Ovary (tissue), 9 donors: ENCODE measurements around the gene TTLL12. TPM values are rescaled to one million over a fixed set of nuclear protein-coding genes. Genes with fewer than 3 reads are reported as not detected.

Experiments
- DNase-seq, 5 donors: peaks; one replicate each; pipeline ENCODE4 v3.0.0-alpha.2; 2019 to 2020
- H3K27ac ChIP-seq, 2 donors: fragments of 200-600 bp; one replicate each; pipeline versions ENCODE4 v1.5.1 to v1.8.0; 2019 to 2022
- H3K27me3 ChIP-seq: fragments of 200-600 bp; one replicate; pipeline ENCODE4 v1.8.0; 2022
- H3K36me3 ChIP-seq: fragments of 200-600 bp; sonication (generic); one replicate; pipeline ENCODE4 v1.5.1; 2019
- H3K4me1 ChIP-seq: one replicate; pipeline ENCODE4 v1.8.1; 2013; ENCODE audit warnings: mild to moderate bottlenecking, moderate library complexity; ENCODE audit not compliant: insufficient read depth
- H3K4me3 ChIP-seq: fragments of 200-600 bp; sonication (generic); one replicate; pipeline ENCODE4 v1.5.1; 2017
- H3K9me3 ChIP-seq, 2 donors: fragments of 200-600 bp in 1 of 2; sonication (generic) in 1 of 2; one replicate each; pipeline versions ENCODE4 v1.5.1 to v1.8.1; 2013 to 2019; ENCODE audit warnings: mild to moderate bottlenecking in 1 of 2, moderate library complexity in 1 of 2
- EP300 ChIP-seq: sonication (generic); formaldehyde crosslinking; IDR thresholded peaks from one replicate; pipeline ENCODE4 v1.6.1; 2017; ENCODE audit warnings: antibody characterized with exemption
- POLR2A ChIP-seq: fragments of 450-650 bp; IDR thresholded peaks from one replicate; pipeline ENCODE4 v1.6.1; 2017; ENCODE audit warnings: antibody characterized with exemption, mild to moderate bottlenecking, moderate library complexity
- WGBS, 3 donors: extraction: QIAGEN DNeasy Blood & Tissue Kit in 1 of 3; methylation state at CpG; one replicate each; pipeline versions ENCODE4 v1.1.5 to v1.1.7; 2013 to 2017; 5-methylcytosine and 5-hydroxymethylcytosine counted together
- intact Hi-C, 4 donors: fragments of 100-400 bp; cut with DNase I; formaldehyde crosslinking; loops; one replicate each; pipeline versions ENCODE4 v1.11.0 to v1.15.1; 2022 to 2023
- polyA plus RNA-seq, 2 donors: library from polyadenylated mRNA; stranded (reverse); fragments of 200-250 nt in 1 of 2; fragments of 350-450 nt in 1 of 2; fragmentation: Illumina TruSeq in 1 of 2; extraction: RNeasy Lipid Tissue Mini Kit (QIAGEN cat#74804) in 1 of 2; gene quantifications; one replicate each; pipeline ENCODE4 v1.2.3, GENCODE V29; 2013 to 2014
- total RNA-seq, 7 donors: library from RNA; depleted of rRNA in 2 of 7; stranded (reverse); fragments of >200 nt in 2 of 7; fragmentation: NEBNext Ultra II Directional in 3 of 7; extraction: Animal tissue kit (Norgen Biotek cat#: 25700) in 3 of 7; gene quantifications; one replicate each; pipeline versions ENCODE4 v1.1.0 to v1.2.4, GENCODE V29; 2016 to 2023
- TF ChIP-seq, protein P1 (sequence below), 3 donors: fragments of 450-650 bp in 2 of 3; fragments of 200-600 bp in 1 of 3; IDR thresholded peaks; one replicate each; pipeline versions ENCODE4 v1.5.1 to v1.8.0; 2016 to 2022; ENCODE audit warnings: antibody characterized with exemption in 3 of 3, mild to moderate bottlenecking in 1 of 3
- donor health status: DM: no; HTN: no; CAD: no; lungs with moderate emphysema.
- donor health status: DM: no; HTN: no; CAD: no.
- donor health status: Bipolar disorder and iron deficiency.
- donor health status: DM: yes; HTN: yes; CAD: no.
- donor health status: DM: no; HTN: no; CAD: no.
- donor health status: DM: yes; HTN: yes; CAD: no.

TTLL12 gene
- total and polyA plus RNA-seq, 9 donors, result 5.8 to 68.4 (median 41.1) TPM

DNA sequence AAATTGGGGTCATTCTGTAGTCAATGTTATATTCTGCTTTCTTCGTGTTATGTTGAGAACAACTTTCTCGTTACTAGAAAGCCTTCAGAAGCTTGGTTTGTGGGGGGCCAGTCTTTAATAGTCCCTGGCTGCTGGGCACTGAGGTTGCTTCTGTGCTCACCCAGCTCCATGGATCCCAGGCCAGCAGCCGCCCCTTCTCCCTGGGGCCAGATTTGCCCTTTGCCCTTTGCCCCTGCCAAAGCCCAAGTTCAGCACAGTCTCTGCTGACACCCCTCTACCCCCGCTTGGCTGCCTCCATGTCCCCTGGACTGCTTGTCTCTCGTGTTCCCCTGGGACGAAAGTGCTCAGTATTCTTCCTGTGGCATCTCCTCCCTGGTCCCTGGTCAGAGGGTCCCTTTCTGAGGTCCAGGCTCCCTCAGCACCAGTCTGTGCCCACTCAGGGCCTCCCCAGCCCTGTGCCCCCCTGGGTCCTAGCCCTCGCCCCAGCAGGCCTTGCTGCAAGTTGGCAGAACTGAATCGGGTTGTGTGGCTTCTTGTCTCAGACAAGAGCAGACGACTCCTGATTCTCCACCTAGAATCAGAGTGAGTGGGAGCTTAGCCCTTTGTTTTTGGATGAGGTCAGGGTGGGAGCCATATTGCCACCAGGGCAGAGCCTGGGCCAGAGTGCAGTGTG is 28.9 kb downstream of the TTLL12 start:
- H3K4me3 ChIP-seq, result no peak overlapping the region
- no peak overlapping the region for H3K27ac ChIP-seq
- H3K9me3 ChIP-seq, result no peaks in the 10 kb centered on the region
- intact Hi-C loops, result no loop called here
- no peak for TF ChIP-seq POLR2A
- TF ChIP-seq, protein P1, sequence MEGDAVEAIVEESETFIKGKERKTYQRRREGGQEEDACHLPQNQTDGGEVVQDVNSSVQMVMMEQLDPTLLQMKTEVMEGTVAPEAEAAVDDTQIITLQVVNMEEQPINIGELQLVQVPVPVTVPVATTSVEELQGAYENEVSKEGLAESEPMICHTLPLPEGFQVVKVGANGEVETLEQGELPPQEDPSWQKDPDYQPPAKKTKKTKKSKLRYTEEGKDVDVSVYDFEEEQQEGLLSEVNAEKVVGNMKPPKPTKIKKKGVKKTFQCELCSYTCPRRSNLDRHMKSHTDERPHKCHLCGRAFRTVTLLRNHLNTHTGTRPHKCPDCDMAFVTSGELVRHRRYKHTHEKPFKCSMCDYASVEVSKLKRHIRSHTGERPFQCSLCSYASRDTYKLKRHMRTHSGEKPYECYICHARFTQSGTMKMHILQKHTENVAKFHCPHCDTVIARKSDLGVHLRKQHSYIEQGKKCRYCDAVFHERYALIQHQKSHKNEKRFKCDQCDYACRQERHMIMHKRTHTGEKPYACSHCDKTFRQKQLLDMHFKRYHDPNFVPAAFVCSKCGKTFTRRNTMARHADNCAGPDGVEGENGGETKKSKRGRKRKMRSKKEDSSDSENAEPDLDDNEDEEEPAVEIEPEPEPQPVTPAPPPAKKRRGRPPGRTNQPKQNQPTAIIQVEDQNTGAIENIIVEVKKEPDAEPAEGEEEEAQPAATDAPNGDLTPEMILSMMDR (IDR thresholded peaks at IDR 0.05), result no peak
- no peak for TF ChIP-seq EP300
- no peaks in the 10 kb centered on the region for H3K36me3 ChIP-seq
- peaks cover 2% of the 10 kb centered on the region for H3K4me1 ChIP-seq
- DNase-seq, result no peak
- WGBS, 3 donors, result 79 to 87% (median 80%) methylated on average over 9 of the region's 9 CpGs
- no peaks in the 10 kb centered on the region for H3K27me3 ChIP-seq

DNA sequence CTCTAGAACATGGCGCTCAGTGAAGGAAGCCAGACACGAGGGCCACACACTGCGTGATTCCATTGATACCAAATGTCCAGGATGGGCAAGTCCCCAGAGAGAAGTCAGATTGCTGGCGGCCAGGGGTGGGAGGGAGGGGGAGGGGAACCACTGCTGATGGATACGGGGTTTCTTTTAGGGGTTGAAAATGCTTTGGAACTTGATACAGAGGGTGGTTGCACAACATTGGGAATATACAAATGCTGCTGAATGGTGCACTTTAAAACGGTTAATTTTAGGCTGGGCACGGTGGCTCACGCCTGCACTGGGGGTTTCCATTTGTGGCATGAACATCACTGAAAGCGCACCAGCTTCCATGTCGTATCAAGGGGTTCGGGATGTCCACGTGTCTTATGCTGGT is 30.5 kb downstream of the TTLL12 start:
- no peaks in the 10 kb centered on the region for H3K9me3 ChIP-seq
- H3K36me3 ChIP-seq, result no peaks in the 10 kb centered on the region
- no peaks in the 10 kb centered on the region for H3K27me3 ChIP-seq
- no peak overlapping the region for H3K4me3 ChIP-seq
- no peak overlapping the region for H3K27ac ChIP-seq
- H3K4me1 ChIP-seq, result peaks cover 6% of the 10 kb centered on the region
- intact Hi-C loops, result no loop called here
- DNase-seq, result no peak
- WGBS, 3 donors, result 85 to 89% (median 88%) methylated on average over 12 of the region's 12 CpGs
- TF ChIP-seq POLR2A, result no peak
- TF ChIP-seq, protein P1 (IDR thresholded peaks at IDR 0.05), result no peak
- TF ChIP-seq EP300, result no peak

DNA sequence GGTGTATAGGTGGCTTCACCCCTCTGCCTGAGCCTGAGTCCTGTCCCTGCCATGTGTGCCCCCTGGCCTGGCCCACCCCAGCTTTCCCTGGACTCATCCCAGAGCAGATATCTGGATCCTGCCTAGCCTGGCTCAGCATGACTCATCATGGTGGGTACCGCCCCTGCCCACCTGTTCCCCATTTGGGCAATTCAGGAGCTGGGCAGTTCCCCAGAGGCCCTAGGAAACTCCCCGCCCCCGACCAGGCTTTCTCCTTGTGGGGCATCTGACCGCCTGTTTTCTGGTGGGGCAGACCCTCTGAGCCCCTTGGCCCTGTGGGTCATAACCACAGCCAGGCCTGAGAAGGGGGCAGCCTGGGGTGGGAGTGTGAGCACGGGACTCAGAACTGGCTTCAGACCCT is 31.1 kb downstream of the TTLL12 start:
- no peaks in the 10 kb centered on the region for H3K36me3 ChIP-seq
- no peak for DNase-seq
- no peak overlapping the region for H3K27ac ChIP-seq
- no peaks in the 10 kb centered on the region for H3K9me3 ChIP-seq
- H3K27me3 ChIP-seq, result no peaks in the 10 kb centered on the region
- no peak overlapping the region for H3K4me3 ChIP-seq
- H3K4me1 ChIP-seq, result peaks cover 7% of the 10 kb centered on the region
- WGBS, 3 donors, result 81 to 89% (median 84%) methylated on average over 5 of the region's 5 CpGs
- TF ChIP-seq, protein P1 (IDR thresholded peaks at IDR 0.05), result no peak
- TF ChIP-seq POLR2A (no peak), EP300 (no peak)
- intact Hi-C loops, result no loop called here

DNA sequence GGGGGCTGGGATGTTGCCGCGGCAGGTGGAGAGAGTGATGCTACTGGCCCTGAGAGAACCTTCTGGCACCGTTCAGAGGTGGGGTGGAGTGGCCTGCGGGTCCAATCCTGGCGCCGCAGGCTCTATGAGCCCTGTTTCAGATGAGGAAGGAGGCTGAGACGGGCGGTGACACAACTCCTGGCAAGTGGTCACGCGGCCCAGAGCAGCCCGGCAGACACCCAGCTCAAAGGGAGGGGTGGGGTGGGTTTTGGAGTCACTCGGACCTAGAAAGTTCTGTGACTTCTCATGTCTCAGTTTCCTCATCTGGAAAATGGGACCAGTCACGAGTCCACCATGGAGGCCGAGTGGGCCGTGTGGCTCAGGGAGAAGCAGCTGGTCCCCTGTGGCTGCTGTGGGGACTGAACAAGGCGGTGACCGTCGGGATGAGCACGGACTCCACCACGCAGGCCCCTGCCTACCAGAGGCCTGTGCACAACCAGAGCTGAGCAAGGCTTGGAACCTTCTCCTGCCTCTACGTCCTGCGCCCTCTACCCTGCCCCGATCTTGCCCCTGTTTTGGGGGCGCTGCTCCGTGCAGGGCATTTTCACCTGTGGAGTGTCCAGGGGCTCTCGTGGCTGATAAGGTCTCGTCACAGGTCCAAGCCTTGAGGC is 31.9 kb downstream of the TTLL12 start:
- DNase-seq, result no peak
- Histone ChIP-seq H3K27ac (no peak overlapping the region), H3K4me3 (no peak overlapping the region), H3K9me3 (no peaks in the 10 kb centered on the region), H3K27me3 (no peaks in the 10 kb centered on the region), H3K4me1 (peaks cover 7% of the 10 kb centered on the region), H3K36me3 (no peaks in the 10 kb centered on the region)
- intact Hi-C loops, result no loop called here
- WGBS, 3 donors, result 81 to 93% (median 90%) methylated on average over 27 of the region's 27 CpGs
- TF ChIP-seq, protein P1 (IDR thresholded peaks at IDR 0.05), result no peak
- no peak for TF ChIP-seq POLR2A
- TF ChIP-seq EP300, result no peak
